Measurements from ENCODE around the gene PHACTR1. TPM values are rescaled to one million over a fixed set of nuclear protein-coding genes. Genes with fewer than 3 reads are reported as not detected.
"Not testable (repeated sequence)": the region's sequence is repeated elsewhere in the genome, so short reads cannot be mapped to it uniquely, and the experiment has no call there.

Gene PHACTR1
- total RNA-seq, 1 experiment from 2014 or later, result not detected

DNA sequence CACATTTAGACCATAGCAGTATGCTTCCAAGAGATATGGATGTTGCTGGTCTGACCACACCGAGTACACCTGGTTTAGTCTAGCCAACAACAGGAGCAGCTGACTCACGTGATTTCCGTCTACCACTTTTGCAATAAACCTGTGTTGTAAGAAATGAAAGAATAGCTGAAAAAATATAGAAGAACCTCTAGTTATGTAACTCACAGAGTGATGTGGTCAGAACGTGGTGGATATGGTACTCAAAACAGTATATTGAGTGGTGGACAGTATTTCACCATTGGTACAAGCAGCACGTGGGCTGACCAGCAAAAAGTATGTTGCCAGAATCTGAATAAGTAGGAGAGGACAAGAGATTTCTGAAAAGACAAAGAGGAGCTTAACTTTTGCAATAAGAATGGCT, 384.8 kb downstream of the PHACTR1 start:
- no peak for DNase-seq (ENCODE audit: low spot score)

DNA sequence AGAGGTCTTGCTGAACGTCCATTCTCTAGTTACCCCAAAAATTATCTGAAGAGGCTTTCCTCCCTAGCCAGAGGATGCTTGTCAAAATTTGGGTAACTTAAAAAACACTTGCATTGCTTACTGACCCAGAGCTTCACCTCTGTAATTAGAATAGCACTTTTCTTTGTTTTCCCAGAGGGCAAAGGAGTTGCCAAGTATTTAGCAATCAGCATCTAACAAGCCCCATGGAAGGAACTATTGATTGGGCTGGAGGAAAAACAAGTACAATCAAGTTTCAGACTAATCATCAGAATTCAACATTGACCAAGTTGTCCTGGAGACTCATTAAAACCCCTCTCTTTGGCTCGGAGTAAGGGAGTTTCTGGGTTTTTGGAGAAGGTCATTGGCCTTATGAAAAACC, 385.4 kb downstream of the PHACTR1 start:
- DNase-seq (ENCODE audit: low spot score), result no peak

DNA sequence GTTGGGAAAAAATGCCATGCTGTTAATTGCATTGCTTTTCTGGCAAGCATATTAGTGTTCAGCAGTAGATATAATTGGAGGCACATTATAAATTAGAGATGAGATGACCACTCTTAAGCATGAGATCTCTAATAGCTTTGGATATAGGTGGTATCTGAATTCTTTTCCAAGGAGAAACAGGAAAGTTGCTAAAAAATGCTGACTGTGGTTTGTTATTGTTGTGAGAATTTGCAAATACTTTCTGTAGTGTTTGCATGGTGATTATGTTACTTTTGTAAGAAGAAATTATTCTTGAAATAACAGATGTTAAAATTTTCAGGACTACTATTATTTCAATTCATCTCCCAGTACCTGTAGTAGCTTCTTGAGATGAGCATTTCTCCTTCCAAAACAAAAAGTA, 386.6 kb downstream of the PHACTR1 start:
- DNase-seq (ENCODE audit: low spot score), result no peak

DNA sequence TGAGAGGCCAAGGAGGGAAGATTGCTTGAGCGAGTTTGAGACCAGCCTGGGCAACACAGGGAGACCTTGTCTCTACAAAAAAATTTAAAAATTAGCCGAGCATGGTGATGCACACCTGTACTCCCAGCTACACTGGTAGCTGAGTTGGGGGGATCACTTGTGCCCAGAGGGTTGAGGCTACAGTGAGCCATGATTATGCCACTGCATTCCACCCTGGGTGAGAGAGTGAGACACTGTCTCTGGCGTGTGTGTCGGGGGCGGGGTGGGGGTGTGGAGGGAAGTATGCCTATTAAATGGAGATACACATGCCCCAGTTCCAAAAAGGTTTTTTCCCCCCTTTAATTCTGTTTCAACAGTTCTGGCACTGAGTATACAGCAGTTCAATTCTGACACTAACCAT, 388.6 kb downstream of the PHACTR1 start:
- no peak for DNase-seq (ENCODE audit: low spot score)

DNA sequence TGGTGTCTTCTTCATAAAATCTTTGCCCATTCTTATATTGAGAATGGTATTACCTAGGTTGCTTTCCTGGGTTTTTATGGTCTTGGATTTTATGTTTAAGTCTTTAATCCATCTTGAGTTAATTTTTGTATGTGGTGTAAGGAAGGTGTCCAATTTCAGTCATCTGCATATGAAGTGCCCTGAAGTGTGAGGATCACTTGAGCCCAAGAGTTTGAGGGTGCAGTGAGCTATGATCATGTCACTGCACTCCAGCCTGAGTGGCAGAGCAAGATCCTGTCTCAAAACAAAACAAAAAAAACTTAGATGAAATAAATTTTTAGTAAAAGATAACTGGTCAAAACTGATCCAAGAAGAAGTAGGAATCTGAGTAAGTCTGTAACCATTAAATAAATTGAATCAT, 396.4 kb downstream of the PHACTR1 start:
- no peak for DNase-seq (ENCODE audit: low spot score)

DNA sequence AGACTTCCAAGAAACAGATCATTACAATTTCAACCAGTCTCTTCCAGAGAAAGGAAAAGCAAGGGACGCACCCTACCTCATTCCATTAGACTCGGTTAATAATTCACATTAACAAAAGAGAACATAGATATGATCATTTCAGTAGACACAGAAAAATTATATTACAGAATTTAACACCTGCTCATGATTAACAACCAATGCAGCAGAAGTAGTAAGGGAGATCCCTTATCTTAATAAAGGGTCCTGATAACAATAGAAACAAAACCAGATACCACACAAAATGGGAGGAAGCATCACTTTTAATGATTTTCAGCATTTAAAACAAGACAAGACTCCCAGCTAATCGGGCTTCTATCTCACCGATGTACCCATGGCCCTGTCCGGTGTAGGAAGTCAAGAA, 396.8 kb downstream of the PHACTR1 start:
- DNase-seq (ENCODE audit: low spot score), result no peak

DNA sequence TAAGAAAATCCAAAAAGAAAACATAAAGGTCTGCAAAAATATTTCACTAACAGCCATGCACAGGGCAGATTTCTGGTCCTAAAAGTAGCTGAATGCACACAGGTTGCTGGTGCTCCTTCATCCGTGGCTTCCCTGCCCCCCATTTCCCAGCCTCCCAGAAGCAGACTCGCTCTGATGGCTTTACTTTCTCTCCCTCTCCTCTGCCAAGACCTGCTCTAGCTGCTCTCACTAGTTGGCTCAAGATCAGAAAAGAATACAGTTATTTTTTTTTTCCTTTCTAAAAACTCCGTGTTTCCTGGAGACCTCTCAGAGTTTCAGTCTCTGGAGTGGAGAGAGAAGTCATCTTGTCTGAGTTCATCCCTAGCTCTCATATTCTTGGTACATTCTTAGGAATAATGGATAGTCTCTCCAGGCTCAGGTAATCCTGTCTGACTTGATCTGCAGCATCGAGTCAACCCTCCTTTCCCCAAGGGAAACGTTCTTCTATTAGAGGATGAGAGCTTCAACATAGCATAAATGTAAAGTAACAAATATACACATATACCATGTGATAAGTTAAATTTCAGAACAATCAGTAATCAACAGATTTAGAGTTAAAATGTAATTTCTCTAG, 397.5 kb downstream of the PHACTR1 start:
- DNase-seq (ENCODE audit: low spot score), result no peak

DNA sequence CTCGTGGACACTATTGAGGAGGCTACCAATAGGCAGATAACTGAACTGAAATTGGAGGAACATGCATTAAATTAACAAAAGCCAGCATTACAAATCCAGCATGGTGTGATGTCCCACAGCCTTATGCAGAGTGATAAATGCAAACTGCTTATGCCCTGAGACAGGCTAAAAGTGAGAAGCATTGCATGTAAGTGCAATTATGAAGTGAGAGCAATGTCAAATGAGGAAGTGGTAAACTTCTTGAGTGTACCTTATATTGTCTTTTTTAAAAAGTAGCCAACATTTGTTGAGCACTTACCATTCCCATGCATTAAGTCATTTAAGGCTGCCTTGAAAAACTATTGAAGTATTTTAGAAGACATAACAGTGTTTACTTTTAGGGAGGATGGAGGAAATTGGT, 399.6 kb downstream of the PHACTR1 start:
- DNase-seq (ENCODE audit: low spot score), result no peak

DNA sequence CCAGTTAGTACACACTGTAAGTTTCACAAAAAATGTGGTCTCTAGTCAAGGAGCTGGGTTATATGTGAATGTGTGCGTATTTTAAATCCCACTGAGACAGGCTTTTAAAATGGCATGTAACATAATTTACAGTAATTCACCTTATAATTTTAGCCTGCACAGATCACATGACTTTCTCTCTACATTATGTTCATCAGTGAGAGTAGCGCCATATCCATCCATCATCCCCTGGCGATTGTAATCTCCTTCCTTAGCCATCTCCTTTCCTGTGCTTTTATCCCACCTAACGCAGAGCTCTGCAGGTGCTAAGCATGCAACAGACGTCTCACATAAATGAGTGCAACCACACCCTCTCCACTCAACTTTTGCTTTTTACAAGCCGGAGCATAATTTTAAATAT, 401.0 kb downstream of the PHACTR1 start:
- DNase-seq (ENCODE audit: low spot score), result no peak

DNA sequence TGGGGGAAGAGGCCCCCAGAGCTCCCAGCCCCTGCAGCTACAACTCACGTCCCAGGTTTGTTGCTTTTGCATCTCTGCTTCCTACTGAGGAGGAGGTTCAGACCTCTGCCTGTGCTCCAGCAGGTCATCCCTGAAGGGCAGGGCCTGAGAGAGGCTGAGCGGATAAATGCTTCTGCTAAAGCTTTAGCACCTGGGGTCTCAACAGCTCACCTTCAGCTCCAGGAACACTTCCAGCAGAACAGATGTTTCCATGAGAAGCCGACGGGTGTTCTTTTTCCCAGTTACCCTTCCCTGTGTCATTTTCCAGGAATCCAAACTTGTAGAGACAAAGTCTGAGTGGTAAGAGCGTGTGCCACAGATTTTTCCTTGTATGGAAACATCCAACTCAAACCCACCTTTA, 403.0 kb downstream of the PHACTR1 start:
- DNase-seq (ENCODE audit: low spot score), result no peak

DNA sequence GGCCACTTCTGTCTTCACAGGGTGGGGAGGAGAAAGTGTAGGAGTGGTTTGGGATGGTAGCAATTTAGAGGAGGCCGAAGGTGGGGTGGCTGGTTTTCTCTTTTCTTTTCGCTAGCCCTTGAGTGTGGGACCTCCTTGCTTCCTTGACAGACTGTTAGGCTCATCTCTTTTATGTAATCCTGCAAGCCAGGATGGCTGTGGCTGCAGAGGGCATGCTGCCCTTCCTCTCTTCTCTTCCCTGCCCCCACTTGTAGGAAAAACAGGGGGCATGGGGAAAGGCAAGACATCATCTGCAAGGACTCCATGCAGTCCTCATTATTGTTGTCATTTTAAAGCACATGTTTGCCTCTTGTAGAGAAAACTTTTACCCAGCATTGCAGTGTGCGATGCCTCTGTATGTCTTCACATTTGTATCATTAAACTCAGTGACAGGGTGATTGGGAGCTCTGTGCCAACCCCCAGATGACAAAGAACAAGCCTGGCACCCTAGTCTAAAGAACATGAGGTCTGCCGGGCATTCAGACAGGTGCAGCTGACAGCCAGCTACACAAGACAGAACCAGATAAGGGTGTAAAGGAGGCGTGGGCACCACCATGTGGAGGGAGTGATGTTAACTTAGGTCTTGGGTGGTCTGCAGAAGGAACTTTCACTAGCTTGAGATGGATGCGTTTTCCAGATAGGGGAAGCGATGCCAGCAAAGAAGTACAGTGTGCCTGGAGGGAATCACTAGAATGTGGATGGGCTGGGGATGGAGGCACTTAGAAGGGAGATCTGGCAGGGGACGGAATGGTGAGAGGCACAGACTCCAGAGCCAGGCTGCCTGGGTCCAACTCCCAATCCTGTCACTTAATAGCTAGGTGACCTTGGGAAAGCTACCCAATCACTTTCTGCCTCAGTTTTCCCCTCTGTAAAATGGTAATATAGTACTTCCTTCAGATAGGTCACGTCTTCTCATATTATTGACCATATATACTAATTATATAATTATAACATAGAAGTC, 404.2 kb downstream of the PHACTR1 start:
- DNase-seq (ENCODE audit: low spot score), result no peak

DNA sequence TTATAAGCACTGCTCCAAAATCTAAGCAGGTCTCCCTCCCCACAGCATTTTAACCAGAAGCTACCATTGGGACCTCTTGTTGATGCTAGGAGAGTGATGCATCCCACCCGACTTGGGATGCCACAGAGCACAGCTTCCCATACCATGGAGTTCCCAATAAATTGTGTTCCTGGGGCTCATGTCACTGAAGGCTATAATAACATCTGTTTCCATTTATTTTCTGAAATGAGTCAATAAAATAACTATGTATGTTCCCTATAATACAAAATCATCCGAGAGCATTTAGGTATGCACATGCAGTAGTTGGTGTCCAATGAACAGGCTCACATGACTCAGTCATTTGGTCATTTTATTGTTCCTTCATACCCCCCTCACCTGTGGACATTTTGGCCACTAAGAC, 407.6 kb downstream of the PHACTR1 start:
- no peak for DNase-seq (ENCODE audit: low spot score)

DNA sequence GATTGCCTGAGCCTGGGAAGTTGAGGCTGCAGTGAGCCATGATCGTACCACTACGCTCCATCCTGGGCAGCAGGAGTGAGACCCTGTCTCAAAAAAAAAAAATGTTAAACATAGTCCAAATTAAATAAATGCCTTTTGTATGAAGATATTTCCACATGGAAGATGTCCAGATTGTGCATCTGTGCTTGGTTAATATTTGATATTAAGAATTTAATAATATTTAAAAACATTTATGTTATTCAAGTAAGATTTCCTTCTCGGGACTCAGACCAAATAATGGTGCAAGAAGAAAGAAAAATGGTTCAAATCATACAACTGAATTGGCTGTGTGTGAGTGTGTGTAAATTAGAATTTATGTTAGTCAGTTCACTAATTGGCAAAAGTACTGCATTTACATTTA, 409.3 kb downstream of the PHACTR1 start:
- no peak for DNase-seq (ENCODE audit: low spot score)

DNA sequence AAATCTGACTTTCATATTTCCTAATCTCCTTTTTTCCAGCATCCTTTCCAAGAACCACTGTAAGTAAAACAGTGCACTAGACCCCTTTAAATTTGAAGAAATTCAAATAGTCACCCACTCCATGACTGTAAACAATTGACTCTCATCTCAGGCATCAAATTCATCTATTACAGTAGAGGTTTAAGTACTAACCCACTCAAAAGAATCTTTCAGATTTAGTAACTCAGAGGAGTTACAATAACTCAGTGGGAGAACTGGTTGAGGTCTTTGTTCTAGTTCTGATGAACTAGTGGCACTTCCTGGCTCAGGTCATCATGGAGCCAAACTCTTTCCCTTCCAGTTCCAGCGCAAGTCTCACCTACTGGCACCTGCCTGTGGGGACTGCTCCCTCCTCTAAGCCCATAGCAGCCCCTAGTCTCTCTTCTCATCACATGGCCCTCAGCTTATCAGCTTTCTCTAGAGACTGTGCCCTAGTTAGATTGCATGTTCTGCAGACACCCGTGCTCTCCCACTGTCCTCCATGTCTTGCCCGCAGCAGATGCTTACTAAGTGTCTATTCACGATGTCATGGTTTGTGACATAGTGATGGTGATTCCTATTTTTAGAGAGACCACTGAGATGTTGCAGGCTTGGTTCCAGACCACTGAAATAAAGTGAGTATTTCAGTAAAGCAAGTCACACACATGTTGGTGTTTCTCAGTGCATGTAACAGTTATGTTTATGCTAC, 415.5 kb downstream of the PHACTR1 start:
- DNase-seq (ENCODE audit: low spot score), result no peak

DNA sequence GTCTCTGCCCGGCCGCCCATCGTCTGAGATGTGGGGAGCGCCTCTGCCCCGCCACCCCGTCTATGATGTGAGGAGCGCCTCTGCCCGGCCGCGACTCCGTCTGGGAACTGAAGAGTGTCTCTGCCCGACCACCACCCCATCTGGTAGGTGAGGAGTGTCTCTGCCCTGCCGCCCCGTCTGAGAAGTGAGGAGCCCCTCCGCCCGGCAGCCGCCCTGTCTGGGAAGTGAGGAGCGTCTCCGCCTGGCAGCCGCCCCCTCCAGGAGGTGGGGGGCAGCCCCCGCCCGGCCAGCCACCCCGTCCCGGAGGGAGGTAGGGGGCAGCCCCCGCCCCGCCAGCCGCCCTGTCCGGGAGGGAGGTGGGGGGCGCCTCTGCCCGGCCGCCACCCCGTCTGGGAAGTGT, 417.3 kb downstream of the PHACTR1 start:
- not testable (repeated sequence) for DNase-seq (ENCODE audit: low spot score)

DNA sequence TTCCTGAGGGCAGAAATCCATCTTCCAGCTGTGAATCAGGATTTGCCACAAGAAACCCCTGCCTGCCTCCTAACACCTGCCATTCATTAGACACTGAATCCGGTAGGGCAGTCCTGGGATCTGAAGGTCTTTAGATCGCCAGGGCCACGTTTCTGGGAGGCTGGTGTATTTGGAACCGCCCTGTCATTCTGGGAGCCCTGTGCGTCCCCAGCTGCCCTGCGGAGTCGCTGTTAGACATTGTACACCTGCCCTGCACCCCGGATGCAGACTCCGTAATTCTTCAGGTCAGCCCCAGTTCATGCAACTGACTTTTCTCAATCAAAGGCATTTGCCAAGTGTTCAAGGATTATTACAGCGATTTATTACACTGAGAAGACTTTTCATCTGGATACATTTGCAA, 418.6 kb downstream of the PHACTR1 start:
- peak; percentile 6 for DNase-seq (ENCODE audit: low spot score)

DNA sequence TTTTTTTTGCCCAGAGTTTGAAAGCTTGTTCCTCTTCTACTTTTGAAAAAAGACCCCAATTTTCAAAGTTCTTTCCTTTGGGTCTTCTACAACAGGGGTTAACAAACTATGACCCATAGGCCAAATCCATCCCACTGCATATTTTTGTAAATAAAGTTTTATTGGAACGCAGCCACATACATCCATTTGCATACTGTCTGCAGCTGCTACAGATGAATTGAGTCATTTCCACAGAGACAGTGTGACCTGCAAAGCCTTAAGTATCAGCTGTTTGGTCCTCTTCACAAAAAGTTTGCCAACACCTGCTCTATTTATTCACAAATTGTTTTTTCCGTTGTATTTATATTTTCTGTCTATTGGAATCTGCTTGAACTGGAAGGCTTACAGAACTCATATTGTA, 422.6 kb downstream of the PHACTR1 start:
- DNase-seq (ENCODE audit: low spot score), result no peak

DNA sequence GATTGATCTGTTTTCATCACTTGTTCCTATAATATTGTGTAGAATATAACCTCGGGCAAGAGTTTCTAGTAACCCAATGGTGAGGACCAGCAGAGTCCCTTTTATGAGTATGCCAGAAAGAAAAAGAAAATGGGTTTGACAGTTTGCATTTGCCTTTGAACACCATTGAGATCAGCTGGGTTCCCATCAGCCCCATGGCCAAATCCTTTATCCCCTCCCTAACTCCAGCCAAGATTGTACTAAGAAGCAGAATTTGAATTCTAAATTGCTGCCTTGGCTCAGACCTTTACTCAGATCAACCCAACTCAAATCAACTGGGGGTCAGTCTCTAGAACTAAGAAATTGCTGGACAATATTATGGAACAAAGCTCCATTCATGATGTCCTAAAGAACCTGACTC, 424.4 kb downstream of the PHACTR1 start:
- DNase-seq (ENCODE audit: low spot score), result no peak

DNA sequence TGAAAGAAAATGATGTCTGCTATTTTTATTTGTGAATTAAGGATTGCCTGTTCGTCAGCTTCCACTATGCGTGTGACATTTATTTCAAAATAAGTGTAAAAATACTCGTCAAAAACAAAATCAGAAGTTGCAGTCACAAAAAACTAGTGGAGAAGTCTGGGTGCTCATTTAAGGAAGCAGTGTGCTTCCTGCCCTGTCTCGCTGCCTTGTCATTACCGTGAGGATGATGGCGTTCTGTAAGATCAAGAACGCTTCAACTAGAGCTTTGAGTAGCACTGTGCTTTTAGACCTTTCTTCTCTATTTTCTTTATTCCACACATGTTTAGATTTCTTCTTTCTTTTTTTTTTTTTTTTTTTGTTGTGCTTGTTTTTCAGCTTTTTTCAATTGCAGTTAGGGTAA, 424.8 kb downstream of the PHACTR1 start:
- DNase-seq (ENCODE audit: low spot score), result no peak

DNA sequence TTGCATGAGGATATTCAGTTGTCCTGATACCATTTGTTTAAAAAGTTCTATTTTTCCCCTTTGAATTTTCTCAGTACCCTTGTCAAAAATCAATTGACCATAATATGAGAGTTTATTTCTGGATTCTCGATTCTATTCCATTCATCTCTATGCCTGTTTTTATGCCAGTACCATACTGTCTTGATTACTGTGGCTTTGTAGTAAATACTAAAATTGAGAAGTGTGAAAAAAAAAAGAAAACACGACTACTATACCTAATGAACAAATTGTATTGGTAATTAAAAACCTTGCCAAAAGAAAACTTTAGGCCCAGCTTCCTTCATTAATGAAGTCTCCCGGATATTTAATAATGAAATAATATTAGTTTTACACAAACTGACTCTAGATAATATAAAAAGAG, 426.0 kb downstream of the PHACTR1 start:
- no peak for DNase-seq (ENCODE audit: low spot score)

DNA sequence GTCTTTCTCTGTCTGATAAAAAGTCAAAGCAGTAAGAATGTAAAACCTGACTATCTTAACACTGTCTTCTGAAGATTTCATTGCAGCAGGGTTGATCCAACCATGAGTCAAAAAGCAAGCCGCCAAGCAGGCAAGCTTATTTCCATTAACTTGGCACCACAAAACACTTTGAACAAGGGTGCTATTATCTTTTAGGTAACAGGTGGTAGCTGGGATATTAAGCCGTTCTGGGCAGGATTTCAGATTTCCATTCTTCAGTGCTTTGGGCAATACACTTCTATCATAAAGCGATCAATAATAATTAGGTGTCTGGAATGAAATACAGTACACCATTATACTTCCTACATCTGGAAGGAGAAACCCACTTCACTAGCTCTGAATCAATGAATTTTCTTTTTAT, 429.9 kb downstream of the PHACTR1 start:
- no peak for DNase-seq (ENCODE audit: low spot score)

DNA sequence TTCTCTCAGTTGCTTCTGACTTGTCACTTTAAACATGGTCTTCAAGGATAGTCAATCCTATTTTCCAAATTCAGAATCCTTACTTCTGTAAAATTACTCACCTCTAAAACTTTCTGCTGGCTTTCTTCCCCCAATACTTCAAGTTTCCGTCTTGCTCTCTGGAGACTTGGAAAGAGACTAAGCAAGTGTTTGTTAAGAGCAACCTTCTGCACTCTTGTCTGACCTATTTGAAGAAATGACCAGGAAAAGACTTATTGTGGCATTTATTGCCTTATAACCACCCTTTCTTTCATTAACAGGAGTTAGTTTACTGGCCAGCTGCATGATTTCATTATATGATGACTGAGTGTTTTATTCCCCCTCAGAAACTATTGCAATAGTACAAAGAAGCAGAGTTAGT, 430.8 kb downstream of the PHACTR1 start:
- DNase-seq (ENCODE audit: low spot score), result no peak
